A549 (cell line): ENCODE data around the gene AK1. TPM values are rescaled to one million over a fixed set of nuclear protein-coding genes. Genes with fewer than 3 reads are reported as not detected.

Source experiments
- ATAC-seq, 2 experiments: fragments of 200-7000 bp in 1 of 2; fragments of >200 bp in 1 of 2; cut with Nextera tagmentation in 1 of 2; cut with Tn5 transposase in 1 of 2; 3 replicates each; pipeline versions ENCODE4 v1.8.0 to v1.9.1; 2018 to 2020; ENCODE audit warnings: mild to moderate bottlenecking in 1 of 2, moderate library complexity in 1 of 2
- CTCF ChIA-PET: fragments of 300-600 bp; sonication (Branson Sonifier 250); formaldehyde crosslinking; extraction: SDS; loops from one replicate; lab custom pipeline; 2021; ENCODE audit warnings: antibody characterized with exemption, inconsistent platforms; lab: Yijun Ruan, JAX
- POLR2A ChIA-PET: fragments of 350-600 bp; formaldehyde crosslinking; extraction: SDS; loops from one replicate; lab custom pipeline; 2021; ENCODE audit warnings: antibody characterized with exemption, inconsistent platforms; lab: Yijun Ruan, JAX
- DNase-seq, 2 experiments: peaks; one replicate each; pipeline versions ENCODE4 v3.0.0 to v3.0.0-alpha.2; 2011 to 2016; ENCODE audit warnings: low read depth in 1 of 2, low spot score in 1 of 2
- FAIRE-seq: peaks from 2 replicates; lab custom pipeline; 2011; peaks lifted over from hg19 to GRCh38; lab: Jason Lieb, UNC
- H3K27ac ChIP-seq, 2 experiments: fragments of >200 bp; sonication (Bioruptor Twin); formaldehyde crosslinking; 3 replicates each; pipeline ENCODE4 v1.5.1; 2016 to 2017
- H3K4me1 ChIP-seq: fragments of >200 bp; sonication (Bioruptor Twin); formaldehyde crosslinking; 3 replicates; pipeline ENCODE4 v1.6.1; 2016
- H3K4me2 ChIP-seq: fragments of >200 bp; sonication (Bioruptor Twin); formaldehyde crosslinking; 3 replicates; pipeline ENCODE4 v1.6.1; 2016
- H3K4me3 ChIP-seq: fragments of >200 bp; sonication (Bioruptor Twin); formaldehyde crosslinking; 3 replicates; pipeline ENCODE4 v1.5.1; 2016
- H3K9me3 ChIP-seq: fragments of >200 bp; sonication (Bioruptor Twin); formaldehyde crosslinking; 3 replicates; pipeline ENCODE4 v1.6.1; 2016
- BCL3 ChIP-seq: fragments of >200 bp; sonication (Bioruptor Twin); formaldehyde crosslinking; IDR thresholded peaks from 3 replicates; pipeline ENCODE4 v1.6.1; 2016
- BHLHE40 ChIP-seq: IDR thresholded peaks from 2 replicates; pipeline ENCODE4 v1.6.1; 2012; ENCODE audit warnings: low read depth, low read length, inconsistent platforms
- CBX8 ChIP-seq: fragments of 200-600 bp; sonication (generic); IDR thresholded peaks from 2 replicates; pipeline ENCODE4 v1.6.1; 2016
- EHF ChIP-seq: fragments of 250-450 bp; sonication (Bioruptor Pico); IDR thresholded peaks from 2 replicates; pipeline ENCODE4 v1.5.0; 2020; ENCODE audit warnings: mild to moderate bottlenecking
- EHMT2 ChIP-seq: fragments of 200-600 bp; sonication (generic); IDR thresholded peaks from 2 replicates; pipeline ENCODE4 v1.6.1; 2016; ENCODE audit warnings: antibody characterized with exemption, low read depth, mild to moderate bottlenecking, moderate library complexity
- FOSB ChIP-seq: fragments of 250-450 bp; sonication (Bioruptor Pico); IDR thresholded peaks from 2 replicates; pipeline ENCODE4 v1.5.0; 2020; ENCODE audit warnings: mild to moderate bottlenecking, moderate library complexity
- FOSL2 ChIP-seq, 2 experiments: fragments of 450-650 bp in 1 of 2; fragments of >200 bp in 1 of 2; sonication (Bioruptor Twin) in 1 of 2; formaldehyde crosslinking; IDR thresholded peaks; 2 replicates each; pipeline versions ENCODE4 v1.5.0 to v1.6.1; 2016 to 2020; ENCODE audit warnings: mild to moderate bottlenecking in 1 of 2, moderate library complexity in 1 of 2
- FOXS1 ChIP-seq: fragments of 250-450 bp; sonication (Bioruptor Pico); IDR thresholded peaks from 2 replicates; pipeline ENCODE4 v1.5.0; 2020; ENCODE audit warnings: mild to moderate bottlenecking, moderate library complexity
- HES2 ChIP-seq: fragments of >200 bp; sonication (Bioruptor Twin); formaldehyde crosslinking; IDR thresholded peaks from 2 replicates; pipeline ENCODE4 v1.6.1; 2016
- HOXB13 ChIP-seq: fragments of 250-450 bp; sonication (Bioruptor Pico); IDR thresholded peaks from 2 replicates; pipeline ENCODE4 v1.5.0; 2020; ENCODE audit warnings: low read depth, mild to moderate bottlenecking, moderate library complexity
- HOXB5 ChIP-seq: fragments of 250-450 bp; sonication (Bioruptor Pico); IDR thresholded peaks from 2 replicates; pipeline ENCODE4 v1.5.0; 2020; ENCODE audit warnings: mild to moderate bottlenecking, moderate library complexity
- JUNB ChIP-seq: fragments of >200 bp; sonication (Bioruptor Twin); formaldehyde crosslinking; IDR thresholded peaks from 2 replicates; pipeline ENCODE4 v1.6.1; 2016
- MAZ ChIP-seq: fragments of 150-350 bp; IDR thresholded peaks from 2 replicates; pipeline ENCODE4 v1.6.1; 2014; ENCODE audit warnings: antibody characterized with exemption, low read depth, low read length, borderline replicate concordance
- MYC ChIP-seq: IDR thresholded peaks from 2 replicates; pipeline ENCODE4 v1.6.1; 2012; ENCODE audit warnings: mild to moderate bottlenecking, inconsistent platforms, low read length, improper control_type of control experiment, borderline replicate concordance
- NPAS2 ChIP-seq: fragments of 250-450 bp; sonication (Bioruptor Pico); IDR thresholded peaks from 2 replicates; pipeline ENCODE4 v1.8.0; 2022; ENCODE audit warnings: mild to moderate bottlenecking, moderate library complexity, borderline replicate concordance
- PHF8 ChIP-seq: fragments of 200-600 bp; sonication (generic); IDR thresholded peaks from 2 replicates; pipeline ENCODE4 v1.6.1; 2016; ENCODE audit warnings: low read depth, mild to moderate bottlenecking, antibody characterized with exemption, moderate library complexity, borderline replicate concordance
- POLR2AphosphoS2 ChIP-seq: conservative IDR thresholded peaks from 2 replicates; pipeline ENCODE4 v1.6.1; 2012; ENCODE audit warnings: low read length, improper control_type of control experiment, inconsistent platforms
- RCOR1 ChIP-seq: fragments of 150-350 bp; IDR thresholded peaks from 2 replicates; pipeline ENCODE4 v1.6.1; 2014; ENCODE audit warnings: antibody characterized with exemption, low read length, low read depth
- REST ChIP-seq: fragments of 200-600 bp; sonication (generic); IDR thresholded peaks from 2 replicates; pipeline ENCODE4 v1.6.1; 2016; ENCODE audit warnings: antibody characterized with exemption, mild to moderate bottlenecking, moderate library complexity
- RFX5 ChIP-seq: fragments of 450-650 bp; IDR thresholded peaks from 2 replicates; pipeline ENCODE4 v1.7.1; 2014; ENCODE audit warnings: antibody characterized with exemption, mild to moderate bottlenecking, moderate library complexity
- SMC3 ChIP-seq: fragments of >200 bp; sonication (Bioruptor Twin); formaldehyde crosslinking; IDR thresholded peaks from 3 replicates; pipeline ENCODE4 v1.6.1; 2018; ENCODE audit warnings: inconsistent platforms
- TP53 ChIP-seq: fragments of 250-450 bp; sonication (Bioruptor Pico); IDR thresholded peaks from 2 replicates; pipeline ENCODE4 v1.5.0; 2021; ENCODE audit warnings: mild to moderate bottlenecking, moderate library complexity
- USF2 ChIP-seq: fragments of 450-650 bp; IDR thresholded peaks from 2 replicates; pipeline ENCODE4 v1.6.1; 2014; ENCODE audit warnings: antibody characterized with exemption
- ZFP36 ChIP-seq: fragments of 450-650 bp; IDR thresholded peaks from 2 replicates; pipeline ENCODE4 v1.6.1; 2014; ENCODE audit warnings: borderline replicate concordance; ENCODE audit not compliant: partially characterized antibody
- ZSCAN20 ChIP-seq: fragments of 250-450 bp; sonication (Bioruptor Pico); IDR thresholded peaks from 2 replicates; pipeline ENCODE4 v1.8.0; 2022; ENCODE audit warnings: mild to moderate bottlenecking, moderate library complexity
- WGBS: methylation state at CpG from one replicate; pipeline ENCODE4 v1.1.6; 2017; ENCODE audit errors: missing lambda C conversion rate; 5-methylcytosine and 5-hydroxymethylcytosine counted together
- polyA plus RNA-seq, 4 experiments: library from polyadenylated mRNA; depleted of rRNA in 3 of 4; stranded (reverse); fragments of >200 nt; fragmentation: RNase III in 1 of 4; extraction: RNeasy Plus Mini Kit Qiagen cat#74134 plus additional on column Dnase treatment in 1 of 4; gene quantifications; 2 replicates in 3 of 4; 3 replicates in 1 of 4; pipeline ENCODE4 v1.2.3, GENCODE V29; 2011 to 2017

AK1 gene
- polyA plus RNA-seq, 2 of the 4 experiments (the other 2 are of a cell fraction) = 30.0 to 31.9 TPM

GRCh38 chr9:127905788-127906191 is 28.3 kb upstream of the AK1 start:
- ChIA-PET CTCF (interaction anchor here (1.3 kb wide), 1 partner anchor 15 kb away, joined by 5 read pairs; no protein-coding TSS in a partner anchor), POLR2A (no interaction called here)
- peaks cover 19% of the 10 kb centered on the region for H3K4me1 ChIP-seq
- no peak for ATAC-seq
- no peak for FAIRE-seq
- TF ChIP-seq FOSL2 (IDR thresholded peaks at IDR 0.05) (no peak), FOSL2 (CRISPR knock-in tag; IDR thresholded peaks at IDR 0.05) (no peak), POLR2AphosphoS2 (no peak), RCOR1 (no peak), BCL3 (no peak), ZFP36 (no peak), FOSB (CRISPR knock-in tag) (no peak), EHMT2 (no peak), MAZ (no peak), ZSCAN20 (no peak), RFX5 (no peak), BHLHE40 (no peak), JUNB (no peak), REST (no peak), FOXS1 (no peak), HOXB13 (CRISPR knock-in tag) (no peak), USF2 (no peak), HES2 (no peak), HOXB5 (CRISPR knock-in tag) (no peak)
- H3K4me2 ChIP-seq = no peak overlapping the region
- H3K27ac ChIP-seq = no peak overlapping the region
- 95% methylated on average over 12 of the region's 12 CpGs for WGBS
- no peak for DNase-seq
- no peak overlapping the region for H3K4me3 ChIP-seq
- no peaks in the 10 kb centered on the region for H3K9me3 ChIP-seq

GRCh38 chr9:127905004-127905728 is 27.7 kb upstream of the AK1 start:
- ChIA-PET POLR2A (no interaction called here), CTCF (interaction anchor here (0.9 to 1.6 kb wide), 2 partner anchors 10 to 36 kb away, joined by 3 to 5 read pairs; no protein-coding TSS in a partner anchor)
- Histone ChIP-seq H3K4me3 (no peak overlapping the region), H3K9me3 (no peaks in the 10 kb centered on the region), H3K4me1 (peaks cover 25% of the 10 kb centered on the region), H3K4me2 (no peak overlapping the region), H3K27ac (peak overlapping the region in 1 of 2 experiments; percentile 54; a peak in 1 of 6 replicates)
- WGBS = 69% methylated on average over 4 of the region's 5 CpGs
- ATAC-seq = peak; percentile 22 to 31; a peak in 3 of 6 replicates
- TF ChIP-seq CBX8 = no peak
- TF ChIP-seq EHF (CRISPR knock-in tag) = no peak
- TF ChIP-seq BCL3 = no peak
- no peak for TF ChIP-seq SMC3
- no peak for TF ChIP-seq TP53
- no peak for TF ChIP-seq MYC
- TF ChIP-seq PHF8 = no peak
- no peak for TF ChIP-seq NPAS2
- no peak for DNase-seq
- no peak for FAIRE-seq
